GM12891 (cell line): ENCODE data around the gene MELK.

Experiments
- PAX5 ChIP-seq: IDR thresholded peaks from 2 replicates; pipeline ENCODE4 v1.6.1; 2011; ENCODE audit warnings: low read length, moderate library complexity, mild to moderate bottlenecking; ENCODE audit not compliant: insufficient read depth, severe bottlenecking
- POLR2A ChIP-seq: IDR thresholded peaks from 2 replicates; pipeline ENCODE4 v1.6.1; 2011; ENCODE audit warnings: low read depth, low read length, control low read depth
- POLR2AphosphoS5 ChIP-seq: IDR thresholded peaks from 2 replicates; pipeline ENCODE4 v1.6.1; 2011; ENCODE audit warnings: low read depth, low read length, control low read depth
- SPI1 ChIP-seq: IDR thresholded peaks from 2 replicates; pipeline ENCODE4 v1.6.1; 2011; ENCODE audit warnings: low read depth, low read length, control low read depth
- TAF1 ChIP-seq: IDR thresholded peaks from 2 replicates; pipeline ENCODE4 v1.6.1; 2011; ENCODE audit warnings: low read depth, low read length, control low read depth

GRCh38 chr9:36717276-36717675, 144.6 kb downstream of the MELK start:
- TF ChIP-seq PAX5 (no peak), POLR2A (no peak), POLR2AphosphoS5 (no peak), TAF1 (no peak), SPI1 (no peak)
